OCI-LY3 (cell line): ENCODE results near the gene MLPH.

ENCODE experiments used
- CTCF ChIP-seq: fragments of 200-600, 300-600 bp; sonication (generic); IDR thresholded peaks from 2 replicates; pipeline ENCODE4 v1.5.1; 2014; ENCODE audit warnings: antibody characterized with exemption, low read length, low read depth
- EZH2phosphoT487 ChIP-seq: fragments of 200-600 bp; shearing (Covaris generic); IDR thresholded peaks from 2 replicates; pipeline ENCODE4 v1.6.1; 2018; ENCODE audit warnings: antibody characterized with exemption, mixed run types, low read depth

DNA sequence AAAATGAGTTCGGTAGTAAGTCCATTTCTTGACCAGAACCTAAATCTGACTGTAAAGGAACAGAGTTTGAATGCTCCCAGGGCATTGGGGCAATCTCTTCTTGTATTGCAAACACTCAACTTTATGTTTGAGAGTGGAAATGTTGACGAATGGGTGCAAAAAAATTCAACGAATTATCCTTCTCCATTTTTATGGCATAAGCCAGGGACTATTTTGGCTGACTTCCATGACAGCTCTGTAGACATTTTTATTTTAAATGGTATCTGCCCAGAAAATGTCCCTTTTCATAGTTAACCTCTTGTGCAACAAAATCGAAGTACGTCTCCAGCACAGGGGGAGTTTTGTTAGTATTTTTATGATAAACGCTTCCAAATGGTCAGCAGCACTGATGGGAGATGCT, 3.7 kb downstream of the MLPH start:
- TF ChIP-seq CTCF (no peak), EZH2phosphoT487 (no peak)
